SK-N-SH (cell line): ENCODE measurements around the gene HMGCS1. TPM values are rescaled to one million over a fixed set of nuclear protein-coding genes. Genes with fewer than 3 reads are reported as not detected.
A peak's percentile ranks its signal among the peaks of the same experiment; 100 is the strongest.

Experiments
- CTCF ChIA-PET: fragments of 300-600, 350-600 bp; formaldehyde crosslinking; extraction: SDS; loops from one replicate; lab custom pipeline; 2021; lab: Yijun Ruan, JAX
- POLR2A ChIA-PET: fragments of 350-600 bp; sonication (Branson Sonifier 250); formaldehyde crosslinking; extraction: SDS; loops from one replicate; lab custom pipeline; 2020; ENCODE audit warnings: antibody characterized with exemption, inconsistent platforms; lab: Yijun Ruan, JAX
- DNase-seq: peaks from one replicate; pipeline ENCODE4 v3.0.0; 2012
- H2AFZ ChIP-seq: fragments of 200-600 bp; sonication (generic); 2 replicates; pipeline ENCODE4 v1.8.1; 2016; ENCODE audit warnings: antibody characterized with exemption, mild to moderate bottlenecking, low read depth
- H3F3A ChIP-seq: fragments of 200-600 bp; sonication (generic); replicated peaks from 2 replicates; pipeline ENCODE3; 2016; ENCODE audit warnings: antibody characterized with exemption, mild to moderate bottlenecking; ENCODE audit not compliant: insufficient read depth
- H3K27ac ChIP-seq, 2 experiments: fragments of 200-500 bp in 1 of 2; fragments of 200-600 bp in 1 of 2; sonication (Bioruptor generic) in 1 of 2; sonication (generic), shearing (Covaris generic) in 1 of 2; 2 replicates each; pipeline versions ENCODE4 v1.5.1 to v1.6.1; 2014 to 2016; ENCODE audit warnings: low read depth in 2 of 2, inconsistent platforms in 1 of 2, low read length in 1 of 2, mild to moderate bottlenecking in 1 of 2, mixed read lengths in 1 of 2
- H3K27me3 ChIP-seq: fragments of 200-600 bp; sonication (generic), shearing (Covaris generic); 2 replicates; pipeline ENCODE4 v1.6.1; 2016; ENCODE audit warnings: mixed run types; ENCODE audit not compliant: insufficient read depth
- H3K36me3 ChIP-seq, 2 experiments: fragments of 200-500 bp in 1 of 2; fragments of 200-600 bp in 1 of 2; sonication (Bioruptor generic) in 1 of 2; sonication (generic) in 1 of 2; replicated peaks in 1 of 2; 2 replicates each; pipeline versions ENCODE3 to v1.5.1; 2014 to 2016; ENCODE audit warnings: low read length in 1 of 2, mild to moderate bottlenecking in 1 of 2; ENCODE audit not compliant: insufficient read depth in 2 of 2, control insufficient read depth in 1 of 2
- H3K4me1 ChIP-seq, 2 experiments: fragments of 200-500 bp in 1 of 2; fragments of 200-600 bp in 1 of 2; sonication (Bioruptor generic) in 1 of 2; sonication (generic), shearing (Covaris generic) in 1 of 2; 2 replicates each; pipeline versions ENCODE4 v1.5.1 to v1.6.1; 2014 to 2016; ENCODE audit warnings: low read depth in 1 of 2, low read length in 1 of 2, mixed run types in 1 of 2; ENCODE audit not compliant: insufficient read depth in 2 of 2, control insufficient read depth in 1 of 2
- H3K4me2 ChIP-seq: fragments of 200-600 bp; sonication (generic), shearing (Covaris generic); 2 replicates; pipeline ENCODE4 v1.6.1; 2017; ENCODE audit warnings: mixed run types
- H3K4me3 ChIP-seq, 2 experiments: fragments of 200-500 bp in 1 of 2; fragments of 200-600 bp in 1 of 2; sonication (Bioruptor generic) in 1 of 2; sonication (generic), shearing (Covaris generic) in 1 of 2; 2 replicates each; pipeline versions ENCODE4 v1.5.1 to v1.8.1; 2014 to 2016; ENCODE audit warnings: low read depth in 2 of 2, inconsistent platforms in 1 of 2, low read length in 1 of 2, mild to moderate bottlenecking in 1 of 2, mixed read lengths in 1 of 2, moderate library complexity in 1 of 2
- H3K79me2 ChIP-seq: fragments of 200-600 bp; sonication (generic); 2 replicates; pipeline ENCODE4 v1.8.1; 2017; ENCODE audit warnings: mild to moderate bottlenecking; ENCODE audit not compliant: insufficient read depth
- H3K9ac ChIP-seq: fragments of 200-600 bp; sonication (generic); 2 replicates; pipeline ENCODE4 v1.6.1; 2017; ENCODE audit warnings: mixed run types
- H3K9me2 ChIP-seq: fragments of 200-600 bp; sonication (generic); 2 replicates; pipeline ENCODE4 v1.6.1; 2017; ENCODE audit warnings: mixed run types
- H3K9me3 ChIP-seq: fragments of 200-600 bp; sonication (generic); 2 replicates; pipeline ENCODE4 v1.6.1; 2017; ENCODE audit warnings: mixed run types, mild to moderate bottlenecking, moderate library complexity
- H4K20me1 ChIP-seq: fragments of 200-600 bp; sonication (generic); 2 replicates; pipeline ENCODE4 v1.6.1; 2017; ENCODE audit warnings: mild to moderate bottlenecking, mixed run types; ENCODE audit not compliant: insufficient read depth
- ELF1 ChIP-seq: IDR thresholded peaks from 2 replicates; pipeline ENCODE4 v1.4.0; 2012
- FOSL2 ChIP-seq: IDR thresholded peaks from 2 replicates; pipeline ENCODE4 v1.4.0; 2012; ENCODE audit warnings: low read depth, mild to moderate bottlenecking, moderate library complexity, borderline replicate concordance
- GABPA ChIP-seq: IDR thresholded peaks from 2 replicates; pipeline ENCODE4 v1.4.0; 2012; ENCODE audit warnings: low read depth, mild to moderate bottlenecking
- GATA2 ChIP-seq: sonication (generic); formaldehyde crosslinking; IDR thresholded peaks from 2 replicates; pipeline ENCODE4 v1.5.0; 2020; ENCODE audit warnings: mild to moderate bottlenecking, missing genetic modification reagents
- MAX ChIP-seq: IDR thresholded peaks from 2 replicates; pipeline ENCODE4 v1.4.0; 2012; ENCODE audit warnings: low read depth
- MXI1 ChIP-seq: IDR thresholded peaks from 2 replicates; pipeline ENCODE4 v1.6.1; 2012; ENCODE audit warnings: mild to moderate bottlenecking, low read depth, low read length, improper control_type of control experiment
- POLR2AphosphoS5 ChIP-seq: IDR thresholded peaks from 2 replicates; pipeline ENCODE4 v1.6.1; 2012; ENCODE audit warnings: low read depth, low read length
- RAD21 ChIP-seq: IDR thresholded peaks from 2 replicates; pipeline ENCODE4 v1.6.1; 2012; ENCODE audit warnings: mild to moderate bottlenecking, low read length
- RCOR1 ChIP-seq: fragments of 150-350 bp; IDR thresholded peaks from 2 replicates; pipeline ENCODE4 v1.6.1; 2017; ENCODE audit warnings: antibody characterized with exemption, low read length
- REST ChIP-seq: IDR thresholded peaks from 2 replicates; pipeline ENCODE4 v1.6.1; 2012; ENCODE audit warnings: mild to moderate bottlenecking, low read depth, low read length, moderate library complexity
- RFX5 ChIP-seq: IDR thresholded peaks from 2 replicates; pipeline ENCODE4 v1.6.1; 2012; ENCODE audit warnings: mild to moderate bottlenecking, improper control_type of control experiment, low read length
- SIN3A ChIP-seq: IDR thresholded peaks from 2 replicates; pipeline ENCODE4 v1.6.1; 2012; ENCODE audit warnings: low read depth, mild to moderate bottlenecking, low read length, moderate library complexity, borderline replicate concordance
- SMC3 ChIP-seq: IDR thresholded peaks from 2 replicates; pipeline ENCODE4 v1.6.1; 2012; ENCODE audit warnings: low read depth, low read length, improper control_type of control experiment
- TAF1 ChIP-seq: IDR thresholded peaks from 2 replicates; pipeline ENCODE4 v1.6.1; 2012; ENCODE audit warnings: low read depth, mild to moderate bottlenecking, low read length, moderate library complexity, borderline replicate concordance
- TCF12 ChIP-seq: IDR thresholded peaks from 2 replicates; pipeline ENCODE4 v1.4.0; 2012
- TEAD4 ChIP-seq: IDR thresholded peaks from 2 replicates; pipeline ENCODE4 v1.4.0; 2012; ENCODE audit warnings: mild to moderate bottlenecking, borderline replicate concordance; ENCODE audit not compliant: insufficient read depth
- USF2 ChIP-seq: fragments of 150-350 bp; IDR thresholded peaks from 2 replicates; pipeline ENCODE4 v1.6.1; 2017; ENCODE audit warnings: antibody characterized with exemption, low read length, low read depth, borderline replicate concordance
- YY1 ChIP-seq: IDR thresholded peaks from 2 replicates; pipeline ENCODE4 v1.4.0; 2012; ENCODE audit warnings: low read depth, mild to moderate bottlenecking
- WGBS: methylation state at CpG from one replicate; pipeline ENCODE4 v1.1.6; 2017; ENCODE audit warnings: low lambda C conversion rate; 5-methylcytosine and 5-hydroxymethylcytosine counted together
- polyA plus RNA-seq, 3 experiments: library from polyadenylated mRNA; depleted of rRNA; stranded (reverse); fragments of >200 nt; gene quantifications; 2 replicates each; pipeline ENCODE4 v1.2.3, GENCODE V29; 2012
- TF ChIP-seq, protein P1 (sequence below): fragments of 200-600 bp; sonication (generic); IDR thresholded peaks from 2 replicates; pipeline ENCODE4 v1.6.1; 2017; ENCODE audit warnings: antibody characterized with exemption, mild to moderate bottlenecking, moderate library complexity

The HMGCS1 gene
- polyA plus RNA-seq, 1 of the 3 experiments (the other 2 are of a cell fraction): 8.2 TPM

- TF ChIP-seq, protein P1, sequence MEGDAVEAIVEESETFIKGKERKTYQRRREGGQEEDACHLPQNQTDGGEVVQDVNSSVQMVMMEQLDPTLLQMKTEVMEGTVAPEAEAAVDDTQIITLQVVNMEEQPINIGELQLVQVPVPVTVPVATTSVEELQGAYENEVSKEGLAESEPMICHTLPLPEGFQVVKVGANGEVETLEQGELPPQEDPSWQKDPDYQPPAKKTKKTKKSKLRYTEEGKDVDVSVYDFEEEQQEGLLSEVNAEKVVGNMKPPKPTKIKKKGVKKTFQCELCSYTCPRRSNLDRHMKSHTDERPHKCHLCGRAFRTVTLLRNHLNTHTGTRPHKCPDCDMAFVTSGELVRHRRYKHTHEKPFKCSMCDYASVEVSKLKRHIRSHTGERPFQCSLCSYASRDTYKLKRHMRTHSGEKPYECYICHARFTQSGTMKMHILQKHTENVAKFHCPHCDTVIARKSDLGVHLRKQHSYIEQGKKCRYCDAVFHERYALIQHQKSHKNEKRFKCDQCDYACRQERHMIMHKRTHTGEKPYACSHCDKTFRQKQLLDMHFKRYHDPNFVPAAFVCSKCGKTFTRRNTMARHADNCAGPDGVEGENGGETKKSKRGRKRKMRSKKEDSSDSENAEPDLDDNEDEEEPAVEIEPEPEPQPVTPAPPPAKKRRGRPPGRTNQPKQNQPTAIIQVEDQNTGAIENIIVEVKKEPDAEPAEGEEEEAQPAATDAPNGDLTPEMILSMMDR: no peak
- no peak for TF ChIP-seq TCF12
- no peak for TF ChIP-seq TAF1
Measured at GRCh38 chr5:43314724-43315123, 1.5 kb upstream of the HMGCS1 start (continued).

DNA sequence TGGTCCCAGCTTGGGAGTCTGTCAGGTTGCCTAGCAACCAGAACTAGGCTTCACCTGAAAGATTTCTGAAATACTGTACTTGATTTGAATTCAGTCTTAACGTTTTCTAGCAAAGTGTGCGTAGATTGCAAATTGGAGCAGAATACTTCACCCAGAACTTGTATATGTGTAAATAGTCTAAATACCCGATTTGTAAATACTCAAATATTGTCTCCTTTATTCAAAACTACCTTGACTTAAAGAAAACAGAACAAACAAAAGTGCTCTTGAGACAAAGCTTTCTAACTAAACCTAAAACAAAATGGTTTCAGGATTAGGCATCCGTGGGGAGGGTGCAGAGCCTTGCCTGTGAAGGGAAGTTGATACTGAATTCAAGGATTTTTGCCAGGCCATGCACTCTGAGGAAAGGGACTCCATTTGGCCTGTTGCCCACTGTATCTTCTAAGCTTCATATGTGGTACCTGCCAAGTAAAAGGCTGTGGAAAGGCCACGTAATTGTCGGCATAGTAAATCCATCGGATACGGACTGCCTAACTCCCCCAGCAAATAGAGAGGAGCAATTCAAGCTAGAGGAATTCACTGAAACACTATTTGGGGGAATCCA is 744 bp upstream of the HMGCS1 start:
- H3K9me2 ChIP-seq: no peaks in the 10 kb centered on the region
- peaks cover 2 to 7% of the 10 kb centered on the region in 2 experiments for H3K36me3 ChIP-seq
- 49% methylated on average over 8 of the region's 8 CpGs for WGBS
- H2AFZ ChIP-seq: peak overlapping the region; percentile 97
- ChIA-PET CTCF (interaction anchor here (1.1 to 4.0 kb wide), 3 partner anchors 74 to 209 kb away, joined by 3 to 20 read pairs (median 11); no protein-coding TSS in a partner anchor), POLR2A (interaction anchor here (0.5 to 1.9 kb wide), 4 partner anchors 16 to 193 kb away, joined by 3 to 8 read pairs (median 5); partner anchors contain the start of genes TMEM267 and ZNF131)
- peaks cover 7% of the 10 kb centered on the region; the same call in 1 of the 2 replicates for H4K20me1 ChIP-seq
- peaks cover 42% of the 10 kb centered on the region for H3K79me2 ChIP-seq
- H3F3A ChIP-seq: no peaks in the 10 kb centered on the region
- H3K4me1 ChIP-seq: peaks cover 13 to 22% of the 10 kb centered on the region in 2 experiments; a peak in 3 of 4 replicates
- peaks cover 4% of the 10 kb centered on the region; the same call in 1 of the 2 replicates for H3K27me3 ChIP-seq
- TF ChIP-seq SMC3: no peak
- no peak for TF ChIP-seq FOSL2
- TF ChIP-seq MAX: no peak
- TF ChIP-seq RAD21: no peak
- TF ChIP-seq MXI1: peak; percentile 8; the same call in 1 of the 2 replicates
- TF ChIP-seq GABPA: no peak
- TF ChIP-seq, all 33 proteins: peak for 1
- peak overlapping the region; percentile 44 to 59 for H3K4me3 ChIP-seq
- DNase-seq: no peak
- peak overlapping the region; percentile 67 for H3K4me2 ChIP-seq
- H3K27ac ChIP-seq: peak overlapping the region; percentile 59 to 87
- peak overlapping the region; percentile 27; the same call in 1 of the 2 replicates for H3K9ac ChIP-seq
- no peaks in the 10 kb centered on the region for H3K9me3 ChIP-seq

DNA sequence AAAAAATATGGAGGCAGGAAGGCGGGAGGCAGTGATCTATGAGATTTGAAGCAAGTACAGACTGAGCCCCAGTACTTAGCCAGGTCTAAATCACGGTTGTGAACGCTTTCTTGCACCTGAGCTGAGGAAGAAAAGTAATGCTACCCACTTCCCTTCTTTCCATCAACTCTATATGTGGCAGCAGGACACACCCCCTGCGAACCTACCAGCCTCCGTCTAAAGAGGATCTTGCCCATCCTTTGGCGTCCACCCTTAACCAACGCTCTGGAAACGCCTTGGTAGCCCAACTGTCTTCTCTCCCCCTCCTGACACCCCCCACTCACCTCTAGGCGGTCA is 545 bp downstream of the HMGCS1 start:
- ChIA-PET CTCF (interaction anchor here (1.3 to 4.0 kb wide), 4 partner anchors 12 to 208 kb away, joined by 4 to 20 read pairs (median 8); no protein-coding TSS in a partner anchor), POLR2A (interaction anchor here (0.5 to 1.9 kb wide), 4 partner anchors 15 to 192 kb away, joined by 3 to 8 read pairs (median 5); partner anchors contain the start of genes TMEM267 and ZNF131)
- Histone ChIP-seq H4K20me1 (peaks cover 9% of the 10 kb centered on the region; the same call in 1 of the 2 replicates), H3K36me3 (peaks cover 2 to 7% of the 10 kb centered on the region in 2 experiments), H3K4me2 (peak overlapping the region; percentile 87), H3K4me1 (peaks cover 13 to 24% of the 10 kb centered on the region in 2 experiments; a peak in 3 of 4 replicates), H2AFZ (peak overlapping the region; percentile 81; the same call in 1 of the 2 replicates), H3K27ac (peak overlapping the region; percentile 81 to 88), H3K9ac (peak overlapping the region; percentile 89), H3K9me2 (no peaks in the 10 kb centered on the region), H3F3A (no peaks in the 10 kb centered on the region), H3K9me3 (no peaks in the 10 kb centered on the region), H3K4me3 (peak overlapping the region; percentile 79 to 92), H3K27me3 (no peaks in the 10 kb centered on the region), H3K79me2 (peaks cover 42% of the 10 kb centered on the region)
- DNase-seq: no peak
- 4% methylated on average over 9 of the region's 9 CpGs for WGBS
- TF ChIP-seq ELF1: no peak
- TF ChIP-seq GATA2: no peak
- TF ChIP-seq USF2: no peak
- TF ChIP-seq TEAD4: no peak
- TF ChIP-seq REST: no peak
- TF ChIP-seq RCOR1: no peak
- no peak for TF ChIP-seq RFX5
- TF ChIP-seq YY1: no peak
- TF ChIP-seq SIN3A: no peak
- TF ChIP-seq RAD21: no peak
- no peak for TF ChIP-seq POLR2AphosphoS5
